ENCODE data around the gene CD44. TPM values are rescaled to one million over a fixed set of nuclear protein-coding genes. Genes with fewer than 3 reads are reported as not detected.
A peak's percentile ranks its signal among the peaks of the same experiment; 100 is the strongest.
"Not testable (repeated sequence)": the region's sequence is repeated elsewhere in the genome, so short reads cannot be mapped to it uniquely, and the experiment has no call there.

The CD44 gene
- 100 to 1,000 TPM; 385 to 504 TPM for total RNA-seq

GRCh38 chr11:35138943-35139721, at the start of gene CD44:
TSS of gene CD44 (plus strand) at chr11:35139171. CDS start at chr11:35139304, 133 bp downstream.
- Mint-ChIP-seq H3K27me3 (ENCODE audit: low read depth) (no peaks in the 10 kb centered on the region), H3K27ac (peak within 1 kb of the TSS; percentile 96), H3K36me3 (ENCODE audit: insufficient read depth in 2 of 2) (peaks cover 4 to 9% of the 10 kb centered on the region in 2 donors), H3K4me3 (peak within 1 kb of the TSS; percentile 90 to 91), H3K4me1 (ENCODE audit: low read depth) (peaks cover 71% of the 10 kb centered on the region), H3K9me3 (no peaks in the 10 kb centered on the region)
- ATAC-seq (replicated peaks in 1 of 2) (peak; percentile 76 to 79), DNase-seq (peak; percentile 77 to 78)

- H3K4me3 Mint-ChIP-seq, result no peak overlapping the region
- DNase-seq (no peak), ATAC-seq (replicated peaks in 1 of 2) (no peak)
- H3K27me3 Mint-ChIP-seq (ENCODE audit: low read depth), result no peaks in the 10 kb centered on the region
- no peak overlapping the region for H3K27ac Mint-ChIP-seq
- peaks cover 45% of the 10 kb centered on the region for H3K4me1 Mint-ChIP-seq (ENCODE audit: low read depth)
- H3K36me3 Mint-ChIP-seq (ENCODE audit: insufficient read depth in 2 of 2), result peaks cover 5 to 8% of the 10 kb centered on the region in 2 donors
- peaks cover 2 to 4% of the 10 kb centered on the region in 2 donors for H3K9me3 Mint-ChIP-seq
Observed at GRCh38 chr11:35089666-35090065, 49.3 kb upstream of the CD44 start.

GRCh38 chr11:35090125-35090524, 48.8 kb upstream of the CD44 start:
- peaks cover 2 to 4% of the 10 kb centered on the region in 2 donors for H3K9me3 Mint-ChIP-seq
- H3K27ac Mint-ChIP-seq, result no peak overlapping the region
- H3K27me3 Mint-ChIP-seq (ENCODE audit: low read depth), result no peaks in the 10 kb centered on the region
- no peak for ATAC-seq (replicated peaks in 1 of 2)
- H3K4me3 Mint-ChIP-seq, result no peak overlapping the region
- peaks cover 44% of the 10 kb centered on the region for H3K4me1 Mint-ChIP-seq (ENCODE audit: low read depth)
- peaks cover 5 to 9% of the 10 kb centered on the region in 2 donors for H3K36me3 Mint-ChIP-seq (ENCODE audit: insufficient read depth in 2 of 2)
- no peak for DNase-seq

GRCh38 chr11:35090991-35091390, 48.0 kb upstream of the CD44 start:
- ATAC-seq (replicated peaks in 1 of 2); H3K4me3 Mint-ChIP-seq; H3K9me3 Mint-ChIP-seq; DNase-seq; H3K27me3 Mint-ChIP-seq (ENCODE audit: low read depth): not testable (repeated sequence)
- Mint-ChIP-seq H3K27ac (peak overlapping the region; percentile 29), H3K36me3 (ENCODE audit: insufficient read depth in 2 of 2) (peaks cover 6 to 13% of the 10 kb centered on the region in 2 donors), H3K4me1 (ENCODE audit: low read depth) (peaks cover 45% of the 10 kb centered on the region)

- ATAC-seq (replicated peaks in 1 of 2) (no peak), DNase-seq (no peak)
- peaks cover 3 to 9% of the 10 kb centered on the region in 2 donors for H3K36me3 Mint-ChIP-seq (ENCODE audit: insufficient read depth in 2 of 2)
- H3K4me3 Mint-ChIP-seq, result no peak overlapping the region
- no peaks in the 10 kb centered on the region for H3K27me3 Mint-ChIP-seq (ENCODE audit: low read depth)
- H3K9me3 Mint-ChIP-seq, result peaks cover 1 to 2% of the 10 kb centered on the region in 2 donors
- H3K27ac Mint-ChIP-seq, result no peak overlapping the region
- peaks cover 14% of the 10 kb centered on the region for H3K4me1 Mint-ChIP-seq (ENCODE audit: low read depth)
Observed at GRCh38 chr11:35096723-35097122, 42.2 kb upstream of the CD44 start.

GRCh38 chr11:35097814-35098455, 41.0 kb upstream of the CD44 start:
- Mint-ChIP-seq H3K4me1 (ENCODE audit: low read depth) (peaks cover 14% of the 10 kb centered on the region), H3K36me3 (ENCODE audit: insufficient read depth in 2 of 2) (peaks cover 1 to 6% of the 10 kb centered on the region in 2 donors), H3K27ac (no peak overlapping the region), H3K4me3 (no peak overlapping the region), H3K9me3 (peaks cover 0 to 2% of the 10 kb centered on the region in 2 donors), H3K27me3 (ENCODE audit: low read depth) (no peaks in the 10 kb centered on the region)
- DNase-seq, result no peak
- ATAC-seq (replicated peaks in 1 of 2), result no peak

GRCh38 chr11:35098855-35099254, 40.1 kb upstream of the CD44 start:
- DNase-seq (no peak), ATAC-seq (replicated peaks in 1 of 2) (no peak)
- peaks cover 14% of the 10 kb centered on the region for H3K4me1 Mint-ChIP-seq (ENCODE audit: low read depth)
- no peaks in the 10 kb centered on the region for H3K27me3 Mint-ChIP-seq (ENCODE audit: low read depth)
- peaks cover 1 to 5% of the 10 kb centered on the region in 2 donors for H3K36me3 Mint-ChIP-seq (ENCODE audit: insufficient read depth in 2 of 2)
- no peak overlapping the region for H3K27ac Mint-ChIP-seq
- H3K9me3 Mint-ChIP-seq, result peaks cover 0 to 2% of the 10 kb centered on the region in 2 donors
- no peak overlapping the region for H3K4me3 Mint-ChIP-seq

- no peak for ATAC-seq (replicated peaks in 1 of 2)
- H3K4me3 Mint-ChIP-seq, result no peak overlapping the region
Observed at GRCh38 chr11:35099278-35100012, 39.5 kb upstream of the CD44 start.

GRCh38 chr11:35100013-35100383, 39.0 kb upstream of the CD44 start:
- ATAC-seq (replicated peaks in 1 of 2) (no peak), DNase-seq (no peak)
- no peak overlapping the region for H3K27ac Mint-ChIP-seq
- peaks cover 1 to 5% of the 10 kb centered on the region in 2 donors for H3K36me3 Mint-ChIP-seq (ENCODE audit: insufficient read depth in 2 of 2)
- H3K4me3 Mint-ChIP-seq, result no peak overlapping the region
- H3K9me3 Mint-ChIP-seq, result peaks cover 0 to 2% of the 10 kb centered on the region in 2 donors
- peaks cover 12% of the 10 kb centered on the region for H3K4me1 Mint-ChIP-seq (ENCODE audit: low read depth)
- H3K27me3 Mint-ChIP-seq (ENCODE audit: low read depth), result no peaks in the 10 kb centered on the region

More at GRCh38 chr11:35099278-35100012, 39.5 kb upstream of the CD44 start:
- Mint-ChIP-seq H3K27me3 (ENCODE audit: low read depth) (no peaks in the 10 kb centered on the region), H3K4me1 (ENCODE audit: low read depth) (peaks cover 14% of the 10 kb centered on the region), H3K9me3 (peaks cover 0 to 2% of the 10 kb centered on the region in 2 donors), H3K36me3 (ENCODE audit: insufficient read depth in 2 of 2) (peaks cover 1 to 5% of the 10 kb centered on the region in 2 donors), H3K27ac (no peak overlapping the region)
- DNase-seq, result no peak

- no peak overlapping the region for H3K27ac Mint-ChIP-seq
- no peaks in the 10 kb centered on the region for H3K36me3 Mint-ChIP-seq (ENCODE audit: insufficient read depth in 2 of 2)
- DNase-seq, result no peak
- no peak overlapping the region for H3K4me3 Mint-ChIP-seq
- no peak for ATAC-seq (replicated peaks in 1 of 2)
- H3K9me3 Mint-ChIP-seq, result no peaks in the 10 kb centered on the region
- peaks cover 3% of the 10 kb centered on the region for H3K4me1 Mint-ChIP-seq (ENCODE audit: low read depth)
- H3K27me3 Mint-ChIP-seq (ENCODE audit: low read depth), result no peaks in the 10 kb centered on the region
Observed at GRCh38 chr11:35101223-35101622, 37.7 kb upstream of the CD44 start.

- ATAC-seq (replicated peaks in 1 of 2) (no peak), DNase-seq (no peak)
- no peak overlapping the region for H3K4me3 Mint-ChIP-seq
- H3K27ac Mint-ChIP-seq, result no peak overlapping the region
- H3K36me3 Mint-ChIP-seq (ENCODE audit: insufficient read depth in 2 of 2), result no peaks in the 10 kb centered on the region
- H3K4me1 Mint-ChIP-seq (ENCODE audit: low read depth), result peaks cover 13% of the 10 kb centered on the region
- no peaks in the 10 kb centered on the region for H3K27me3 Mint-ChIP-seq (ENCODE audit: low read depth)
- H3K9me3 Mint-ChIP-seq, result no peaks in the 10 kb centered on the region
Observed at GRCh38 chr11:35102267-35102666, 36.7 kb upstream of the CD44 start.

- Mint-ChIP-seq H3K4me1 (ENCODE audit: low read depth) (peaks cover 26% of the 10 kb centered on the region), H3K27me3 (ENCODE audit: low read depth) (no peaks in the 10 kb centered on the region), H3K27ac (no peak overlapping the region), H3K4me3 (no peak overlapping the region), H3K36me3 (ENCODE audit: insufficient read depth in 2 of 2) (no peaks in the 10 kb centered on the region), H3K9me3 (no peaks in the 10 kb centered on the region)
- ATAC-seq (replicated peaks in 1 of 2), result no peak
- no peak for DNase-seq
Observed at GRCh38 chr11:35103366-35104208, 35.4 kb upstream of the CD44 start.

All from activated T-cell treated with anti-CD3 and anti-CD28 coated beads, Interleukin-2, amount 50 U/mL, for 72 hours (primary cell).